Stimulated activated CD8-positive, alpha-beta memory T cell treated with anti-CD3 and anti-CD28 coated beads, Interleukin-12 subunit alpha, Interleukin-12 subunit beta, amount 100 ng/mL, for 24 hours (primary cell): ENCODE results near the gene BANF1.

Source experiments
- DNase-seq: peaks from one replicate; pipeline ENCODE4 v3.0.0-alpha.2; 2020; ENCODE audit errors: extremely low read depth

Gene BANF1, protein sequence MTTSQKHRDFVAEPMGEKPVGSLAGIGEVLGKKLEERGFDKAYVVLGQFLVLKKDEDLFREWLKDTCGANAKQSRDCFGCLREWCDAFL

DNA sequence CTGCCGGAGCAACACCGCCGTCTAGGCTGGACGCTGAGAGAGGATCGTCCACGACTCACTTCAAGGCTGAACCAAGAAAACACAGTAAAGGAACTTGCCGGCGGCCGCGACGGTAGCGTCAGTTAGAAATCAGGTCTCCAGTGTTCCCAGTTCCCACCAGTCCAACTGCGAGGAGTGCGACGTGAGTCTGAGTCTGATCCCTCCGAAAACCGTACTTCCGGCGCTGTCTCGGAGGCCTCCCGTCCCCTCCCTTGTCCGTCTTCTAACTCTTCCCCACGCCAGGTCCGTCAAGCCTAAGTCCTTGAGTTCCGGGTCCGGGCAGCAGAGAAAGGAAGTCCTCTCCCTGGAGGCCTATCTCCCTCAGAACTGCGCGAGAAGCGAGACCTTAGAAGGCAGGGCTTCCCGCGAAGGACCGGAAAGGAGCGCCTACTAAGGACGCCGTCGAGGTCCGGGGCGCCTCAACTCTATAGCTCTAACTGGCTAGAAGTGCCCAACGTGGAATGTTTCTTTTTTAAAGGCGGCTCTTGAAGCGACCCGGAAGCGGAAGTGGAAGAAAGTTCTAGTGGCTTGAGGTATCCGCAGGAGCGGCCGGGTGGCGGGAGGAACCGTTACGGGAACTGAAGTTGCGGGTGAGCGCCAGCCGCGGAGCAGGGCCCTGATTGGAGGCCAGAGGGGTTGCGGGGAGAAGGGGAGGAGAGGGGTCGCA lies at the start of gene BANF1, which contains the start of gene EIF1AD:
TSS of gene BANF1 (plus strand) at position 562 of the 706 bp plus-strand sequence. CDS start 748 bp downstream, outside the sequence.
TSS of gene EIF1AD (minus strand) at position 216 of the 706 bp plus-strand sequence. CDS start 1,768 bp downstream, outside the sequence.
- peak; percentile 72 for DNase-seq

DNA sequence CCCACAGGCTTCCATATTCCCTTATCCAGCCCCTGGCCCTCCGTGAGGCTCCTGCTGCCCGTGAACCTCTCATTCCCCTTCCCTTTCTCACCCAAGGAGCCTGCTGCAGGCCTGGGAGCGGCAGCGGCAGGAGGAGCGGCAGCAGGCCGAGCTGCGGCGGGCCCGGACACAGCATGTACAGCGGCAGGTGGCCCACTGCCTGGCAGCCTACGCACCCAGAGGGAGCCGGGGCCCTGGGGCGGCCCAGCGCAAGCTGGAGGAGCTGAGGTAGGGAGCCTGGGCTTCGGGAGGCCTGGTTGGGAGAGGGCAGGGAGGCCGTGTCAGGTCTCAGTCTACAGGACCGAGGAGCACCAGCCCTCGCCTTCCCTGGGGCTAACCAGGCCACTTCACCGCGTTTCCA lies 48.8 kb upstream of the BANF1 start:
- DNase-seq, result no peak

DNA sequence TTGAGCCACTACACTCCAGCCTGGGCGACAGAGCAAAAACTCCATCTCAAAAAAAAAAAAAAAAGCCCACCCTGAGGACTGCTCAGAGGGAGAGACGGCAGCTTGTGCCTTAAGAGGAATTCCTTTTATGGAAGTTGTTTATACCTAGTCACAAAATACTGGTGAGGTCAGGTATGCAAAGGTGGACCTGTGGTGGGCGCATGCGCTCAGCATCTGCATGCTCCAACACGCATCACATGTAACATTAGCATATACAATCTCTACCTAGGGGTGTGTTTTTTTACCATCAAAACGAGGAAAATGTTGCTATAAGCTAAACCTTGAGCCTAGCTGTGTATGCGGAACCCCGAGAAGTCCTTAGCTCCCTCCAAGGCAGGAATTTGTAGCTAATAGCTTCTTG lies 47.5 kb upstream of the BANF1 start:
- DNase-seq, result no peak

DNA sequence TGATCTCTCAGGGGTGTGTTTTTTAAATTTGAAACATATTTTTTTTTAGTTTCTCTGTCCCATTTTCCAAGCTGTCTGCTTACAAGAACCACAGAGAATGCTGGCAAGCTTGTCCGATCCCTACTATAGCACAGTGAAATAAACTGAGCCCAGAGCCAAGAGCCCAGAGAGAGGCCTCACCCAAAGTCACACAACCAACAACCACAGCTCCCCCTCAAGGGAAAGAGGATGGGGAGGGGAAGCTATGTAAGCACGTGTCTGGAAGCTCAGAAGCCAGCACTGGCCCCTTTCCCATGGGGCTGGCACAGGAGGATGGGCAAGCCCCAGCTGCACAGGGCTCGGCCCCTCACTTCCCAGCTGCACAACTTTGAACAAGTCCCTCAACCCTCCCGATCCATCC lies 44.0 kb upstream of the BANF1 start:
- no peak for DNase-seq

DNA sequence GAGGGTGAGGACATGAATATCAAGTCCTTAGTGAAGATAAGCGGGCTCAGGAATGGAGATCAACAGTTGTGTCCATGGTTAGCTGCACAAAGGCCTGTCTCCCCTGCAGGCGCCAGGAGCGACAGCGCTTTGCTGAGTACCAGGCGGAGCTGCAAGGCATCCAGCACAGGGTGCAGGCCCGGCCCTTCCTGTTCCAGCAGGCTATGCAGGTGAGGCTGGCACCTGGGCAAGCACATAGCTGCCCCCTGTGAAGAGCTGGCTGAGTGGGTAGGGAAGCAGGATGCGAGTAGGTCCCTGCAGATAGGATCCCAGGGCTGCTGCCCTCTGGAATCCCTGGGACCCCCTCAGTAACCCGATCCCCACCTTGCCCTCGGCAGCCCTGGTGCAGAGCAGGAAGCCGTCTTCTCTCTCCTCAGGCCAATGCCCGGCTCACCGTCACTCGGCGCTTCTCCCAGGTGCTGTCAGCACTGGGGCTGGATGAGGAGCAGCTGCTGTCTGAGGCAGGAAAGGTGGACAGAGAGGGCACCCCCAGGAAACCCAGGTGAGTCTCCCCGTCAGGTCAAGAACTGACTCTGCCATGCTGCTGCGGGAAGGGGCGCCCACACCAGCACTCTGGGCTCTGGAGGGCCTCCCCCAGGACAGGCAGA lies 43.4 kb upstream of the BANF1 start:
- DNase-seq, result no peak

DNA sequence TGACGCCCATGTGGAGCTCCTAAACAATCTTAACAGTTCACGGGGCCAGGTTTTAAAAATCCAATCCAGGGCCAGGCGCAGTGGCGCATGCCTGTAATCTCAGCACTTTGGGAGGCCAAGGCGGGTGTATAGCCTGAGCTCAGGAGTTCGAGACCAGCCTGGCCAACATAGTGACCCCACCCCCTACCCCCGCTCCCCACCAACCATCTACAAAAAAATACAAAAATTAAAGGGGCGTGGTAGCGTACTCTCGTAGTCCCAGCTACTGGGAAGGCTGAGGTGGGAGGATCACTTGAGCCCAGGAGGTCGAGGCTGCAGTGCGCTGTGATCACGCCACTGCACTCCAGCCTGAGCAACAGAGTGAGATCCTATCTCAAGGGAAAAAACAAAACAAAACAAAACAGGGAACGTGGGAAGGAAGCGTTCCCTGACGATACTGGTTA lies 41.5 kb upstream of the BANF1 start:
- no peak for DNase-seq

DNA sequence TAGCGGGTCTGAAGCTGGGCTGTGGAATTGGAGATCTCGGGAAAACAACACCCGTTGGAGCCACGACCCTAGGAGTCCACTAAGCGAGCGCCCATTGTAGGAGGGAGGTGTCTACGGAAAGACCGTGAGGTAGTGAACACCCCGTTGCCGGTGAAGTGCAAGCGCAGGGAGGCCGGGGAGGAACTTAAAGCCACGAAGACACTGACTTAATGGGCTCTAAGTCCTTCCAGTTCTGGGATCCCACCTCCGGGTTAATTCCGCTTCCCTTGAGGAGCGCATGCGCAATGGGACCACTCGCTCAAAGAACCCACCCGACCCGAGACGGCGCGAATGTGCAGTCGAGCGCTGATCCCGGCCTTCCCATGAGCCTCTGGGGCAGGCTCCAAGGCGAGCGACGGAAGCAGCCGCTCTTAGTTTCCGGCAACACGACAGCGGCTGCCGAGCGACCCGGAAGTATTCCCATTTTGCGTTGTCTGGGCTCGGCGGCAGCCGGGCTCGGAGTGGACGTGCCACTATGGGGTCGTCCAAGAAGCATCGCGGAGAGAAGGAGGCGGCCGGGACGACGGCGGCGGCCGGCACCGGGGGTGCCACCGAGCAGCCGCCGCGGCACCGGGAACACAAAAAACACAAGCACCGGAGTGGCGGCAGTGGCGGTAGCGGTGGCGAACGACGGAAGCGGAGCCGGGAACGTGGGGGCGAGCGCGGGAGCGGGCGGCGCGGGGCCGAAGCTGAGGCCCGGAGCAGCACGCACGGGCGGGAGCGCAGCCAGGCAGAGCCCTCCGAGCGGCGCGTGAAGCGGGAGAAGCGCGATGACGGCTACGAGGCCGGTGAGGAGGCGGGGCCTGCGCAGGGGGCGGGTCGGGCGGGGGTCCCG lies 40.8 kb upstream of the BANF1 start, which contains the start of gene SART1:
TSS of gene SART1 (plus strand) at position 468 of the 874 bp plus-strand sequence. CDS start at position 515, 47 bp downstream.
- DNase-seq, result peak; percentile 95

DNA sequence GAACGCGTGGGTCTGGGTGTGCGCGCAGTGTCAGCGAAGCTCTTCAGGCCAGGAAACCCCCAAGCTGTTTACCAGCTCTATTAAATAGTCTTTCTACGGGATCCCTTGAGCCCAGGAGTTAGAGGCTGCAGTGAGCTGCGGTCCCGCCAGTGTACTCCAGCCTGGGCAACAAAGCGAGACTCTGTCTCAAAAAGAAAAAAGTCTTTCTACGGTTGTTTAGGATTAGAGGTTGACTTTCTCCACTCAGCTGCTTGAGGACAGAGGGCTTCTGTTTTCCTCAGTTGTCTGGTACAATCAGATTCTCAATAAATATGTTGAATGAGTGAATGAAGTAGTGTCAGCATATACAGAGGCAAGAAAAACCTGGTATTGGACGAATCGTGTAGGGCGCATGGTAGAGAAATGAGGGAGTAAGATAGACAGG lies 40.1 kb upstream of the BANF1 start:
- DNase-seq, result no peak

DNA sequence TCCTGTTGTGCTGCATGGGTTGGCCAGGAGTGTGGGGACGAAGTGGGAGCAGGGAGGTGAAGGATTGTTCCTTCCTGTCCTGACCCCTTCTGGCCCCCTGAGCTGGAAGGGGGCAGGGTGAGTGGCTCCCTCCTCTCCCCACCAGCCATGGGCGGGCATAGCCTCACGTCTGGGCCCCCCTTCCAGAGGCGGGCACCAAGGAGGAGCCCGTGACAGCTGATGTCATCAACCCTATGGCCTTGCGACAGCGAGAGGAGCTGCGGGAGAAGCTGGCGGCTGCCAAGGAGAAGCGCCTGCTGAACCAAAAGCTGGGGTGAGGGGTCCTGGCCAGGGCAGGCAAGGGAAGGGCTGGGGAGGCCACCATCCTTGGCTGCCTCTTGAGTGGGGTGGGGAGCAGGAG lies 37.4 kb upstream of the BANF1 start:
- DNase-seq, result no peak

DNA sequence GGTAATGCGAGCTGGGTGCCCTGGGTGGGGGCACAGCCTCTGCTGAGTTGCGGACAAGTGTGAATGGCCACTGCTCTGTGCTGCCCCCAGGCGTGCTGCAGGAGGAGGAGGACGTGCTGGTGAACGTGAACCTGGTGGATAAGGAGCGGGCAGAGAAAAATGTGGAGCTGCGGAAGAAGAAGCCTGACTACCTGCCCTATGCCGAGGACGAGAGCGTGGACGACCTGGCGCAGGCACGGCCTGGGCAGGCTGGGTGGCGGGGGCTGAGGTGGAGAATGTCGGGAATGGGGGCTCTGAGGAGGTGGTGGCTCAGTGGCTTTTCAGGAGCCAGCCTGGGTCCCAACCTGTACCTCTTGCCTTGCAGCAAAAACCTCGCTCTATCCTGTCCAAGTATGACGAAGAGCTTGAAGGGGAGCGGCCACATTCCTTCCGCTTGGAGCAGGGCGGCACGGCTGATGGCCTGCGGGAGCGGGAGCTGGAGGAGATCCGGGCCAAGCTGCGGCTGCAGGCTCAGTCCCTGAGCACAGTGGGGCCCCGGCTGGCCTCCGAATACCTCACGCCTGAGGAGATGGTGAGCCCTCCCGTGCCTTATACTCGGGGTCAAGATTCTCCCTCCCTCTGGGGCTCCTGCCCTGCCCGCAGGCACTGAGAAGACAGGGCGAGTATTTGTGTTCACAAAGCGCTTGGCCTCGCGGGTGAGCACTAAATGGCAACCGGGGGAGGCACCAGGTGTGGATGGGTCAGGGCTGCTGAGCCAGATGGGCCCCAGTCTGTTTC lies 36.1 kb upstream of the BANF1 start:
- no peak for DNase-seq

DNA sequence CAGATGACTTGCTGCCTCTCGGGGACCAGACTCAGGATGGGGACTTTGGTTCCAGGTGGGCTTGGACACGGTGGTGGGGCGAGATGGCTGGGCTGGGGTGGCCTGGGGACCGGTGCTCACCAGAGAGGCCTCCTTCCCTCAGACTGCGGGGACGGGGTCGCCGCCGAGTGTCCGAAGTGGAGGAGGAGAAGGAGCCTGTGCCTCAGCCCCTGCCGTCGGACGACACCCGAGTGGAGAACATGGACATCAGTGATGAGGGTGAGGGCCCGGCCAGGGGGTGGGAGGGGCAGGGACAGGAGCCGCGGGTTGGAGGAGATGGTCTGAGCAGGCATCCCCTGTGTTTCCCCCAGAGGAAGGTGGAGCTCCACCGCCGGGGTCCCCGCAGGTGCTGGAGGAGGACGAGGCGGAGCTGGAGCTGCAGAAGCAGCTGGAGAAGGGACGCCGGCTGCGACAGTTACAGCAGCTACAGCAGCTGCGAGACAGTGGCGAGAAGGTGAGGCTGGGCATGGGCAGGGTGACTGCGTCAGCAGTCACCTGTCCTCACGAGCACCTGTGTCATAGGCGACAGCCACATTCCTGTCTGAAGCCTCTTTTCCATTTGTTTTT lies 34.9 kb upstream of the BANF1 start:
- no peak for DNase-seq

DNA sequence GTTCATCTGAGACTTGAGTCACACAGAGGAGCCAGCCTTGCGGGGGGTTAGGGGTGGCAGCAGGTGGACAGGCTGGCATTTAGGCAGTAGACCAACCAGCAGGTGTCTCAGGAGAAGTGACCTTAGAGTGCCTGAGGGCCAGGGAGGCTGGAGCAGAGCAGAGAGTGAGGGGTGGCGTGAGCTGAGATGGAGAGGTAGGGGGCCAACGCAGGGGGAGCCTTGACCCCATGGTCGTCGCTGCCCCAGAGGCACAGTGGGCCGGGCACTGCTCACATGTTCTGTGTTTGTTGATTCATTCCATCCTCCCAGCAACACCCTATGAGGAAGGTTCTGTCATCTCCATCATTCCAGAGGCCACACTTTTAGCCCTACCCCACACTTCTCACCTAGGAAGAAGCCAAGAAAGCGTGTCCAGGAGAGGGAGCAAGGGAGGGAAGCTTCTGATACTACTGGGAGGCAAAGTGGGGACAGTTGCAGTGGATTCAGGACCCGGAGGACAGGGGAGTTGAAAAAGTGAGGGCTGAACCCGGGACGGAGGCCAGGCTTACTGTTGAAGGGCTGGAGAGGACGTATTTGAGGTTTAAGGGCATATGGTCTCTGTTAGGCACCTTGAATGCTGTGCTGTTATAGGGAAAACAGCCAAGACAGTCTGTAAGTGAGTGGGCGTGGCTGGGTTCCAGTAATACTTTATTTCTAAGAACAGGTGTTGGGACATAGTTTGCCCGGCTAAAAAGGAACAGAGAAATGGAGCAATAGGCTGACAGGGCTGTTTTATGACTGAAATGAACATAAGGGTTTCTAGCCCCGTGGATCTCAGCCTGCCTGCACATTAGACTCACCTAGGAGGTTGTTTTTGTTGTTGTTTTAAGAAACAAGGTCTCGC lies 33.5 kb upstream of the BANF1 start:
- no peak for DNase-seq

DNA sequence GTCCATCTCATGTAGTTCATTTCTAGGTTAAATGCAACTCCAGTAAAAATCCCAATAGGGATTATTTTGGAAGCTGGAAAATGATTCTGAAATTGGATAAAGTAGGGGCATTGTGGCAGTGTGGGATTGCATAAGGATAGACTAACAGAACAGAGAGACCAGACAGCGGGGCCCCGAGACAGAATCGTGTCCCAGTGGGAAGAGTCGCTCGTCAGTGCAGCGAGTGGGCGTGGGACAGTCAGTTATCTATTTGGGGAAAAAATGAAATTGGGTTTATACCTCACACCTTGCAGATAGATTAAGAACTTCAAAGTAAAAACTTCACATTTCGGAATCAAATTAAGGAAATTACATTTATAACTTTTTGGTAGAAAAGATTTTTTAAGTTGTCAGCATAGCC lies 30.2 kb upstream of the BANF1 start:
- no peak for DNase-seq

DNA sequence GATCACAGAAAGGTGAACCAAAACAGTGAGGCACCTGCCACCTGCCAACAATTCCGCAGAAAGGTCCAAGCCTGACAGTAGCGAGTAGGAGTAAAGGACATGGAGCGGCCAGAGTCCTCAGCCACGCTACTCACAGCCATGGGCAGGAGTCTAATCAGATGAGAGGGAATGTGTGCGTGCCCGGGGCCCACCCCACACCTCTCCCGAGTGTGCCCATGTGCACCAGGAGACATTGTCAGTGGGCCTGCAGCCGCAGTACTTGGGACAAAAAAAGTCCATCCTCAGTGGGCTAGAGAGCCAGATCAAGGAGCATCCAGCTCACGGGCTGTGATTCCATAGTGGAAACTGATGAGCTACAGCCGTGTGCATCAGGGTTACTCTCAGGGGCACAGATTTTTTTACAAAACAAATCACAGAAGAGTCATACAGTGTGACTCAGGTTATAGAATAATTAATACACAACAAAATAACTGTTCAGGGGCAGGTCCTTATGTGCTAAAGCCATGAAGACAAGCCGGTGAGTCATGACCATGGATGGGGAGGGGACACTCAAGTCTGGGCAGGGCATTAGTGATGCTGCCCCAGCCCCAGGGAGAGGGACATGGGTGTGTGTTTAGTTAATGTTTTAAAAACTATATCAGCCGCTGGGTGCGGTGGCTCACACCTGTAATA lies 28.7 kb upstream of the BANF1 start:
- DNase-seq, result no peak

DNA sequence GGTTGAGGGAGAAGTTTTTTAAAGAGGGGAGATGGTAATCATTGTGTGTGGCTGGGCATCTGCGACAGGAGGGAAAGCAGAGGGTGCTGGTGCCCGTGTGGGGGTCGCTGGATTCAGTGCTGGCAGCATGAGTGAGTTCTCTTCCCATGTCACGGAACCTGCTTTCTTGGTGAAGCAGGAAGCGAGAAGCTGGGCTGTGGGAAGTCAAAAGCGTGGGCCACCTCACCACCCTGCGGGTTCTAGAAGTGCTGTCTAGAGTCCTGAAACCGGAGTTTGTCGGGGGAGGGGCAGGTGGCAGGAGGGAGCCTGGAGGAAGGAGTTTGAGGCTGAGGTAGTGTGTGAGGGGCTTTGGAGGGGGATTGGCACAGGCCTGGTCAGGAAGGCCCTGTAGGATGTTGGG lies 26.5 kb upstream of the BANF1 start:
- DNase-seq, result no peak

DNA sequence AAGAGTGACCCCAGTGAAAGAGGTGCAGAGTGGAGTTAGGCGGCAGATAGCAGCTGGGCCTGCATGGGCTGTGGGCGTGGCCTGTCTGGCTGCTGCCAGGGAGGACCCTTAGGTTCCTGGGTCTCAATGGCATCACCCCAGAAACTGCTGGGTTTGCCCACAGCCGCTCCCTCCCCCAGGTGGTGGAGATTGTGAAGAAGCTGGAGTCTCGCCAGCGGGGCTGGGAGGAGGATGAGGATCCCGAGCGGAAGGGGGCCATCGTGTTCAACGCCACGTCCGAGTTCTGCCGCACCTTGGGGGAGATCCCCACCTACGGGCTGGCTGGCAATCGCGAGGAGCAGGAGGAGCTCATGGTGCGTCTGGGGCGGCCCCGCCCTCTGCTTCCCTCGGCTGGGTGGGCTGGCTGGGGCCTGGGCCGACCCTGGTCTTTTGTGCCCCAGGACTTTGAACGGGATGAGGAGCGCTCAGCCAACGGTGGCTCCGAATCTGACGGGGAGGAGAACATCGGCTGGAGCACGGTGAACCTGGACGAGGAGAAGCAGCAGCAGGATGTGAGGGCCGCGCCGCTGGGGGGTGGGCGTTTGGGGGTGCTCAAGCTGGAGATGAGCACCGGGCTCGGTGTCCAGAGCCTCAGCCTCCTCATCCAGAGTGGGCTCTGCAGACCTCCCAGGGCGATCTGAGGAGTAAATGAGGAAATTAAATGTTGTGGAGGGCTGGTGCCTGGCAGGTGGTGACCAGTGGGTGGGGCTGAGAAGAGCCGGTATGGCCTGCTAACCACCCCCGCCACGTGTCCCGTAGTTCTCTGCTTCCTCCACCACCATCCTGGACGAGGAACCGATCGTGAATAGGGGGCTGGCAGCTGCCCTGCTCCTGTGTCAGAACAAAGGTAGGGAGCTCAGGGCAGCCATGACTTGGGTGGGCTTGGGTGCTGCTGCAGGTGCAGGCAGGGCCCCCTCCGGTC lies 25.8 kb upstream of the BANF1 start:
- DNase-seq, result no peak

DNA sequence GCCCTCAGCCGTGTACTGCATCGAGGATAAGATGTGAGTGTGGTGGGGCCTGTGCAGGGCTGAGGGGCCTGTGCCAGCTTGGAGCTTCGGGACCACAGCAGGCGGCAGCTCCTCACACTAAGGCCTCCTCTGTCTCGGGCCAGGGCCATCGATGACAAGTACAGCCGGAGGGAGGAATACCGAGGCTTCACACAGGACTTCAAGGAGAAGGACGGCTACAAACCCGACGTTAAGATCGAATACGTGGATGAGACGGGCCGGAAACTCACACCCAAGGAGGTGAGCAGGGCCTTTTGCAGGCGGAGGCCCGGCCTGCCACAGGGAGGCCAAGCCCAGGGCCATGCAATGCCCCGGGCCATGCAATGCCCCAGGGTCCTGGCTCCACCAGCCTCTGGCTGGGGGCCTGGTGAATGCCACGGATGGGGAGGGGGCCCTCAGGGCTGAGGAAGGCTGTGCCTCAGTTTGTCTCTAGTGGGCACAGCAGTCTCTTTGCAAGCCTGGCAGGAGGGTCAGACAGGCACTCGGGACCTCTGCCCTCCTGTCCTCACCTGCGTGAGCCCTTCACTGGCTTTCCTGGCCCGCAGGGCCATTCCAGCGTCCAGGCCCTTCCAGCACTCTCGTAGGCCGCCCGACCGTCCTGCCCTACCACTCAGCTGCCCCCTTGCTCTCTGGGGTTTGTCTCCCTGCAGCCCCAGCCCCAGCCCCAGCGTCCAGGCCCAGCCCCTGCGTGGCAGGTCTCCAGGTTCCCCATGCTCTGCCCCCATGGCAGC lies 24.5 kb upstream of the BANF1 start:
- no peak for DNase-seq
